ENCODE measurements around the gene MARK3.

MARK3 gene

DNA sequence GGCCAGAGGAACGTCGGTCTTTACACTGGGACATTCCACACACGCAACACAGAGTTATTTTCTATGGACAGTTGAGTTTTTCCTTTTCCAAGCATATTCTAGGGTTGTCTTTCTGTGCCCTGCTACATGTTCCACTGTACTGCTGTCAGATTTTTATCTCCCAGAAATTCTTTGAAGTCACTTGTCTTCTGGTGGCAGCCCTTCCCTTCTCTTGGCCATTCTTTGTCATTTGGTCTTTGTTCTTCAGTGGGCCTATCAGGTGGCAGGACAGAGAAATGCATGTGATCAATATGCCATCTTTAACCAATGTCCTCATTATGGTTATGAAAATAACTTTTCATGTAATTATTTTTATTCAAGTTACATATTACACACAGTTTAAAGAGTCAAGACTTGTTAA is 36.3 kb downstream of the MARK3 start:
- DNase-seq (ENCODE audit: low read depth): no peak
- TF ChIP-seq, protein P1, sequence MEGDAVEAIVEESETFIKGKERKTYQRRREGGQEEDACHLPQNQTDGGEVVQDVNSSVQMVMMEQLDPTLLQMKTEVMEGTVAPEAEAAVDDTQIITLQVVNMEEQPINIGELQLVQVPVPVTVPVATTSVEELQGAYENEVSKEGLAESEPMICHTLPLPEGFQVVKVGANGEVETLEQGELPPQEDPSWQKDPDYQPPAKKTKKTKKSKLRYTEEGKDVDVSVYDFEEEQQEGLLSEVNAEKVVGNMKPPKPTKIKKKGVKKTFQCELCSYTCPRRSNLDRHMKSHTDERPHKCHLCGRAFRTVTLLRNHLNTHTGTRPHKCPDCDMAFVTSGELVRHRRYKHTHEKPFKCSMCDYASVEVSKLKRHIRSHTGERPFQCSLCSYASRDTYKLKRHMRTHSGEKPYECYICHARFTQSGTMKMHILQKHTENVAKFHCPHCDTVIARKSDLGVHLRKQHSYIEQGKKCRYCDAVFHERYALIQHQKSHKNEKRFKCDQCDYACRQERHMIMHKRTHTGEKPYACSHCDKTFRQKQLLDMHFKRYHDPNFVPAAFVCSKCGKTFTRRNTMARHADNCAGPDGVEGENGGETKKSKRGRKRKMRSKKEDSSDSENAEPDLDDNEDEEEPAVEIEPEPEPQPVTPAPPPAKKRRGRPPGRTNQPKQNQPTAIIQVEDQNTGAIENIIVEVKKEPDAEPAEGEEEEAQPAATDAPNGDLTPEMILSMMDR (IDR thresholded peaks at IDR 0.05; ENCODE audit: insufficient read depth, low read depth, low read length, missing control alignments): no peak
- H3K4me3 ChIP-seq (ENCODE audit: low read depth, low read length): no peak overlapping the region

DNA sequence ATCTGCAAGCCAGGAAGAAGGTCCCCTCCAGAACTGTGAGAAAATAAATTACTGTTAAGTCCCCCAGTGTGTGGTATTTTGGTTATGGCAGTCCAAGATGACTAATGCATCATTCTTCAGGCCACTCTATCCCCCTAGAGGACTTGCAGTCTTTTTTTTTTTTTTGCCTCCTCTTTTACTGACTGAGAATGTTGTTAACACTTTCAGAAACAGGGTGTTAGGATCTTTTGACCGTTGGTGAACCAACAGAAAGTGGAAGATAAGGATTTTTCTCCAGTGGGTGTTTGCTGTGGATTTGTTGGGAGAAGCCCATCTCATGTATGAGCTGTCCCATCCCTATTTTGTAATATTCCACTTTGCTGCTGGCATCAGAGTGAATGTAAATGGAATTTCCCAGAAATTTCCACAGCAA is 37.8 kb downstream of the MARK3 start:
- peak; percentile 38 for DNase-seq (ENCODE audit: low read depth)
- H3K4me3 ChIP-seq (ENCODE audit: low read depth, low read length): no peak overlapping the region
- TF ChIP-seq, protein P1 (IDR thresholded peaks at IDR 0.05; ENCODE audit: insufficient read depth, low read depth, low read length, missing control alignments): no peak

DNA sequence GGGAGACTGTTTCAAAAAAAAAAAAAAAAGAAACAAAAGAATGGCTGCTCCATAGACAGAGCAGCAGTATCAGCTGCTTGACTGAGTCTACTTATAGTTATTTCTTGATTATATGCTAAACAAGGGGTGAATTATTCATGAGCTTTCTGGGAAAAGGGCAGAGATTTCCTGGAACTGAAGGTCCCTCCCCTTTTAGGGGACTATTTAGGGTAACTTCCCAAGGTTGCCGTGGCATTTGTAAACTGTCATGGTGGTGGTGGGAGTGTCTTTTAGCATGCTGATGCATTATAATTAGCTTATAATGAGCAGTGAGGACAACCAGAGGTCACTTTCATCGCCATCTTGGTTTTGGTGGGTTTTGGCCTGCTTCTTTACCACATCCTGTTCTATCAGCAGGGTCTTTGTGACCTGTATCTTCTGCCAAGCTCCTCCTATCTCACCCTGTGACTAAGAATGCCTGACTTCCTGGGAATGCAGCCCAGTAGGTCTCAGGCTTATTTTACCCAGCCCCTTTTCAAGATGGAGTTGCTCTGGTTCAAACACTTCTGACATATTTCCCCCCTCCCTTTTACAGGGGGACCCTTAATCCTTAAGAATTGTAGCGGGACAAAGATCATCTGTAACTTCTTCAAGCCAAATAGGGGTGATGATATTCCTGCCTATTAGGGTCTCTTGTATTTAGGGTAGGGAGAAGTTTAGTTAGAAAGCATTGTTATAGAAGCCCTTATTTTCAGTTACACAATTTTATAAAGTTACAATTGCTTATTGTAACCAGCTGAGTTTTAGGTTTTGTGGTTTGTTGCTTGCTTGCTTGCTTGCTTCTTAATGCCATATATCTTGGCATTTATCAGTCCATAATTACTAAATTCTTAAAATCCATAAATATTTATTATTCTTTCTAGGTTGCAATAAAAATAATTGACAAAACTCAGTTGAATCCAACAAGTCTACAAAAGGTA is 42.5 kb downstream of the MARK3 start:
- H3K4me3 ChIP-seq (ENCODE audit: low read depth, low read length): no peak overlapping the region
- TF ChIP-seq, protein P1 (IDR thresholded peaks at IDR 0.05; ENCODE audit: insufficient read depth, low read depth, low read length, missing control alignments): no peak
- peak; percentile 62 for DNase-seq (ENCODE audit: low read depth)

DNA sequence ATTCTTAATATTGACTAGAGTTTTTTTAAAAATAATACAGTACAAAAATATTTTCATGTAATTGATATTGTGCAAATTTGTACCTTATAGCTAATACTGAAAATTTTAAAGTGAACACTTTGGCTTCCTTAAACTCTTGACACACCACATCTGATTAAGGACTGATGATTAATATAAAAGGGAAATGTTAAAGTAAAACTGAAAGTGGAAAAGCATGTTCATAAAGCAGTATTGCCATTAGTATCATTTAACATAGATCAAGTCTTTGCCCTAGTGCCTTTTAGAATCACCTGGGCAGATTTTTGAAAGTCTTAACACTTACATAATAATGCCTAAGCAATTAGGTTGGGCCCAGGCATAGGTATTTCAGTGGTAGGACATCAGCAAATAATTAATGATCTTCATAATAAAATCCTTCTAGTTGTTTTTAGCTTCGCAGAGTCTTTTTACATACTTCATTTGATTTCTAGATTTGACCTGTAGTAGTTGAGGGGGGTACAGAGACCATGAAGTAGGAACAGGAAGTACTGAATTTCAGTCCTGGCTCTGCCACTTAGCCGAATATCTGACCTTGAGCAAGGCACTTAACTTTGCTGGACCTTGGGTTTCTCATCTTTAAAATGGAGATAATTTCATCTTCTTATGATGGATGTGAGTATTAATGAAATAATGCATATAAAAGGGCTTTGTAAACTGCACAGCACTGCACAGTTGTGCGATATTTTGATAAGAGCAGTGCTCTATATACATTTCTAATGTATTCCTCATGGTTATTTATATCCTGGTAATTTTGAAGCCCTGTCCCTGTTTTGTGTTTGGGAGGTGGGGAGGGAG is 43.7 kb downstream of the MARK3 start:
- no peak for DNase-seq (ENCODE audit: low read depth)
- TF ChIP-seq, protein P1 (IDR thresholded peaks at IDR 0.05; ENCODE audit: insufficient read depth, low read depth, low read length, missing control alignments): no peak
- H3K4me3 ChIP-seq (ENCODE audit: low read depth, low read length): no peak overlapping the region

DNA sequence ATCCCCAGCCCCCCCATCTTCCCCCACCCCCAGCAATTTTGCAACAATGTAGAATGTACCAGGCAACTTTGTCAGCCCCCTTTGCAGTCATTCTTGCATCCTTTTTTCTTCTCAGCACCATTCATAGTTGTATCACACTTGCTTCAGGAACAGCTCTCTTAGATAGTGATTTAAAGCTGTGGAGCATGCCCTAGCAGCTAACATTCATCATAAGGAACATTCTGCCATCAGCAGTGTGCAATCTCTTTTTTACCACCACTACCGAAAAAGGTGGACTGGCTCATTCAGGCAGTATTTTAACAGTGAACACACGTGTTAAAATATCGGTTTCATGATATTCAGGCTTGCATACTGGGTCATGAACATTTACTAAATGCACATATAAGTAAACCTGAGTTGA is 45.1 kb downstream of the MARK3 start:
- H3K4me3 ChIP-seq (ENCODE audit: low read depth, low read length): no peak overlapping the region
- TF ChIP-seq, protein P1 (IDR thresholded peaks at IDR 0.05; ENCODE audit: insufficient read depth, low read depth, low read length, missing control alignments): no peak
- no peak for DNase-seq (ENCODE audit: low read depth)

DNA sequence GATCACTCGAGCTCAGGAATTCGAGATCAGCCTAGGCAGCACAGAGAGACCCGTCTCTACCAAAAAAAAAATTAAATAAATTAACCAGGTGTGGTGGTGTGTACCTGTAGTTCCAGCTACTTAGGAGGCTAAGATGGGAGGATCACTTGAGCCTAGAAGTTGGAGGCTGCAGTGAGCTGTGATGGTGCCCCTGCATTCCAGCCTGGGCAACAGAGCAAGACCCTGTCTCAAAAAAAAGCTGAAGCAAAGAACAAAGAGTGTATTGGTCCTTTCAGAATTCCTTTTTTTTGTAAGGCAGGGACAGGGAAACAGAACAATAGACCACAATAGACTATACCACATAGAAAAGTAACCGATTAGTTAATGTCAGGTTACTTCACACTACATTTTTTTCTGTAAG is 47.4 kb downstream of the MARK3 start:
- H3K4me3 ChIP-seq (ENCODE audit: low read depth, low read length): no peak overlapping the region
- DNase-seq (ENCODE audit: low read depth): no peak
- TF ChIP-seq, protein P1 (IDR thresholded peaks at IDR 0.05; ENCODE audit: insufficient read depth, low read depth, low read length, missing control alignments): no peak
